A549 (cell line): ENCODE measurements around the gene TCF12. TPM values are rescaled to one million over a fixed set of nuclear protein-coding genes. Genes with fewer than 3 reads are reported as not detected.

Source experiments
- ATAC-seq, 2 experiments: fragments of 200-7000 bp in 1 of 2; fragments of >200 bp in 1 of 2; cut with Nextera tagmentation in 1 of 2; cut with Tn5 transposase in 1 of 2; 3 replicates each; pipeline versions ENCODE4 v1.8.0 to v1.9.1; 2018 to 2020; ENCODE audit warnings: mild to moderate bottlenecking in 1 of 2, moderate library complexity in 1 of 2
- CTCF ChIA-PET: fragments of 300-600 bp; sonication (Branson Sonifier 250); formaldehyde crosslinking; extraction: SDS; loops from one replicate; lab custom pipeline; 2021; ENCODE audit warnings: antibody characterized with exemption, inconsistent platforms; lab: Yijun Ruan, JAX
- POLR2A ChIA-PET: fragments of 350-600 bp; formaldehyde crosslinking; extraction: SDS; loops from one replicate; lab custom pipeline; 2021; ENCODE audit warnings: antibody characterized with exemption, inconsistent platforms; lab: Yijun Ruan, JAX
- DNase-seq, 2 experiments: peaks; one replicate each; pipeline versions ENCODE4 v3.0.0 to v3.0.0-alpha.2; 2011 to 2016; ENCODE audit warnings: low read depth in 1 of 2, low spot score in 1 of 2
- FAIRE-seq: peaks from 2 replicates; lab custom pipeline; 2011; peaks lifted over from hg19 to GRCh38; lab: Jason Lieb, UNC
- H3K27ac ChIP-seq, 2 experiments: fragments of >200 bp; sonication (Bioruptor Twin); formaldehyde crosslinking; 3 replicates each; pipeline ENCODE4 v1.5.1; 2016 to 2017
- H3K4me1 ChIP-seq: fragments of >200 bp; sonication (Bioruptor Twin); formaldehyde crosslinking; 3 replicates; pipeline ENCODE4 v1.6.1; 2016
- H3K4me2 ChIP-seq: fragments of >200 bp; sonication (Bioruptor Twin); formaldehyde crosslinking; 3 replicates; pipeline ENCODE4 v1.6.1; 2016
- H3K4me3 ChIP-seq: fragments of >200 bp; sonication (Bioruptor Twin); formaldehyde crosslinking; 3 replicates; pipeline ENCODE4 v1.5.1; 2016
- H3K9me3 ChIP-seq: fragments of >200 bp; sonication (Bioruptor Twin); formaldehyde crosslinking; 3 replicates; pipeline ENCODE4 v1.6.1; 2016
- CBX8 ChIP-seq: fragments of 200-600 bp; sonication (generic); IDR thresholded peaks from 2 replicates; pipeline ENCODE4 v1.6.1; 2016
- CEBPB ChIP-seq, 2 experiments: fragments of >200 bp in 1 of 2; sonication (Bioruptor Twin) in 1 of 2; formaldehyde crosslinking in 1 of 2; IDR thresholded peaks; 2 replicates each; pipeline ENCODE4 v1.6.1; 2012 to 2016
- EHF ChIP-seq: fragments of 250-450 bp; sonication (Bioruptor Pico); IDR thresholded peaks from 2 replicates; pipeline ENCODE4 v1.5.0; 2020; ENCODE audit warnings: mild to moderate bottlenecking
- EHMT2 ChIP-seq: fragments of 200-600 bp; sonication (generic); IDR thresholded peaks from 2 replicates; pipeline ENCODE4 v1.6.1; 2016; ENCODE audit warnings: antibody characterized with exemption, low read depth, mild to moderate bottlenecking, moderate library complexity
- EP300 ChIP-seq, 2 experiments: fragments of >200 bp; sonication (Bioruptor Twin); formaldehyde crosslinking; IDR thresholded peaks; 2 replicates in 1 of 2; 3 replicates in 1 of 2; pipeline ENCODE4 v1.6.1; 2016 to 2017
- FOSB ChIP-seq: fragments of 250-450 bp; sonication (Bioruptor Pico); IDR thresholded peaks from 2 replicates; pipeline ENCODE4 v1.5.0; 2020; ENCODE audit warnings: mild to moderate bottlenecking, moderate library complexity
- FOSL2 ChIP-seq, 2 experiments: fragments of 450-650 bp in 1 of 2; fragments of >200 bp in 1 of 2; sonication (Bioruptor Twin) in 1 of 2; formaldehyde crosslinking; IDR thresholded peaks; 2 replicates each; pipeline versions ENCODE4 v1.5.0 to v1.6.1; 2016 to 2020; ENCODE audit warnings: mild to moderate bottlenecking in 1 of 2, moderate library complexity in 1 of 2
- HDAC2 ChIP-seq: fragments of 200-600 bp; sonication (generic); IDR thresholded peaks from 2 replicates; pipeline ENCODE4 v1.6.1; 2016
- HEYL ChIP-seq: fragments of 250-450 bp; sonication (Bioruptor Pico); IDR thresholded peaks from 2 replicates; pipeline ENCODE4 v1.8.0; 2021; ENCODE audit warnings: mild to moderate bottlenecking, moderate library complexity
- MAZ ChIP-seq: fragments of 150-350 bp; IDR thresholded peaks from 2 replicates; pipeline ENCODE4 v1.6.1; 2014; ENCODE audit warnings: antibody characterized with exemption, low read depth, low read length, borderline replicate concordance
- NFE2L2 ChIP-seq: fragments of 150-350 bp; conservative IDR thresholded peaks from 2 replicates; pipeline ENCODE4 v1.6.1; 2014; ENCODE audit warnings: low read length
- NPAS2 ChIP-seq: fragments of 250-450 bp; sonication (Bioruptor Pico); IDR thresholded peaks from 2 replicates; pipeline ENCODE4 v1.8.0; 2022; ENCODE audit warnings: mild to moderate bottlenecking, moderate library complexity, borderline replicate concordance
- NR3C1 ChIP-seq: fragments of >200 bp; sonication (Bioruptor Twin); formaldehyde crosslinking; IDR thresholded peaks from 3 replicates; pipeline ENCODE4 v1.6.1; 2017
- PHF8 ChIP-seq: fragments of 200-600 bp; sonication (generic); IDR thresholded peaks from 2 replicates; pipeline ENCODE4 v1.6.1; 2016; ENCODE audit warnings: low read depth, mild to moderate bottlenecking, antibody characterized with exemption, moderate library complexity, borderline replicate concordance
- POLR2A ChIP-seq: IDR thresholded peaks from 2 replicates; pipeline ENCODE4 v1.6.1; 2012; ENCODE audit warnings: mild to moderate bottlenecking, low read length
- POLR2AphosphoS2 ChIP-seq: conservative IDR thresholded peaks from 2 replicates; pipeline ENCODE4 v1.6.1; 2012; ENCODE audit warnings: low read length, improper control_type of control experiment, inconsistent platforms
- RAD21 ChIP-seq, 2 experiments: fragments of >200 bp in 1 of 2; sonication (Bioruptor Twin) in 1 of 2; formaldehyde crosslinking in 1 of 2; IDR thresholded peaks in 1 of 2; conservative IDR thresholded peaks in 1 of 2; 2 replicates in 1 of 2; 3 replicates in 1 of 2; pipeline ENCODE4 v1.6.1; 2012 to 2018; ENCODE audit warnings: inconsistent platforms in 1 of 2
- RNF2 ChIP-seq: fragments of 200-600 bp; sonication (generic); IDR thresholded peaks from 2 replicates; pipeline ENCODE4 v1.6.1; 2016; ENCODE audit warnings: low read depth, mild to moderate bottlenecking, antibody characterized with exemption, moderate library complexity, borderline replicate concordance
- SMC3 ChIP-seq: fragments of >200 bp; sonication (Bioruptor Twin); formaldehyde crosslinking; IDR thresholded peaks from 3 replicates; pipeline ENCODE4 v1.6.1; 2018; ENCODE audit warnings: inconsistent platforms
- TFCP2L1 ChIP-seq: fragments of 250-450 bp; sonication (Bioruptor Pico); IDR thresholded peaks from 2 replicates; pipeline ENCODE4 v1.5.0; 2021; ENCODE audit warnings: mild to moderate bottlenecking
- ZC3H11A ChIP-seq: fragments of 450-650 bp; IDR thresholded peaks from 2 replicates; pipeline ENCODE4 v1.6.1; 2014; ENCODE audit warnings: antibody characterized with exemption, mild to moderate bottlenecking
- WGBS: methylation state at CpG from one replicate; pipeline ENCODE4 v1.1.6; 2017; ENCODE audit errors: missing lambda C conversion rate; 5-methylcytosine and 5-hydroxymethylcytosine counted together
- polyA plus RNA-seq, 4 experiments: library from polyadenylated mRNA; depleted of rRNA in 3 of 4; stranded (reverse); fragments of >200 nt; fragmentation: RNase III in 1 of 4; extraction: RNeasy Plus Mini Kit Qiagen cat#74134 plus additional on column Dnase treatment in 1 of 4; gene quantifications; 2 replicates in 3 of 4; 3 replicates in 1 of 4; pipeline ENCODE4 v1.2.3, GENCODE V29; 2011 to 2017
- TF ChIP-seq, protein P1 (sequence below): fragments of >200 bp; sonication (Bioruptor Twin); formaldehyde crosslinking; IDR thresholded peaks from 3 replicates; pipeline ENCODE4 v1.6.1; 2016
- TF ChIP-seq, protein P2 (sequence below): fragments of 250-450 bp; sonication (Bioruptor Pico); IDR thresholded peaks from 2 replicates; pipeline ENCODE4 v1.5.0; 2021; ENCODE audit warnings: mild to moderate bottlenecking, moderate library complexity, borderline replicate concordance
- TF ChIP-seq, protein P3 (sequence below): fragments of >200 bp; sonication (Bioruptor Twin); formaldehyde crosslinking; IDR thresholded peaks from 3 replicates; pipeline ENCODE4 v1.5.1; 2016

Gene TCF12
- polyA plus RNA-seq, 2 of the 4 experiments (the other 2 are of a cell fraction) = 36.3 to 121 TPM

DNA sequence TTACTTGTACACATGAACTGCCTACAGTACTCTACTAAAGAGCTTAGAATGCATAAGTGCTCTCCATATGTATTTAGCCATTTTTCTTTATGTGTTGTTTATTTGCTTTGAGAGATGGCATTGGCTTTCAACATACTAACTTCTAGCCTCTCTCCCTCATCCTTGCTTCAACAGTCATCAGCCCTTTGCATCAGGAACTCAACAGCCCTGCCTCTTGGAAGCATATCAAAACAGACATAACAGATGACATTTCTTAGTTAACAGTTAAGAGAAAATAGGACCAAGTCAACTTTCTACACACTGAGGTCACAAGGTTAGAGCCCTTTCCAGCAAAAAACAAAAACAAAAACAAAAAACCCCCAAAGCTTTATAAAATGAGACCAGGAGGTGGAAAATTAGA, 145.6 kb downstream of the TCF12 start:
- ChIA-PET CTCF (interaction anchor here (0.7 to 2.0 kb wide), 3 partner anchors 74 to 106 kb away, joined by 3 to 7 read pairs (median 4); no protein-coding TSS in a partner anchor), POLR2A (interaction anchor here (0.7 kb wide), 1 partner anchor 146 kb away, joined by 4 read pairs; no protein-coding TSS in a partner anchor)
- Histone ChIP-seq H3K4me2 (no peak overlapping the region), H3K4me3 (no peak overlapping the region), H3K27ac (no peak overlapping the region), H3K4me1 (peaks cover 33% of the 10 kb centered on the region), H3K9me3 (no peaks in the 10 kb centered on the region)
- DNase-seq (no peak), ATAC-seq (no peak), FAIRE-seq (no peak)
- TF ChIP-seq EHMT2 (no peak), FOSL2 (IDR thresholded peaks at IDR 0.05) (no peak), FOSL2 (CRISPR knock-in tag; IDR thresholded peaks at IDR 0.05) (no peak), NPAS2 (no peak), SMC3 (no peak)

DNA sequence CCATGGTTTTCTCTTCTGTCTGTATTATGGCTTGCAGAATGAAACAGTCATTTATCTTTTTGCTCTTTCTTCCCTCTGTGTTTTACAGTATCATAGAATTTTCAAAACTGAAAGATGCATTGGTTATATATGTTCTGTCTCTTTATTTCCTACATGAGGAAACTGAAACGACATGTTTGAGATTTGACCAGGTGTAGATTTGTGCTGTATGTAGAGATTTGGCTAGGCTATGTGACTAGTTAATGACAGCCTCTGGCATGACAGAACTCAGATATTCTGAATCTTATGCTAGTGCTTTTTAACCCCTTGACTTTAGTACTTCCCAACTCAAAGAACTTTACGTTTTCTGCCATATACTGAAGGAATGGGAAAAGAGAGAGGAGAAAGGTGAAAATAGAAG, 151.0 kb downstream of the TCF12 start:
- FAIRE-seq (peak; percentile 80), ATAC-seq (no peak), DNase-seq (no peak)
- H3K4me3 ChIP-seq = no peak overlapping the region
- H3K27ac ChIP-seq = no peak overlapping the region
- H3K4me1 ChIP-seq = peaks cover 25% of the 10 kb centered on the region; the same call in 2 of the 3 replicates
- WGBS = 76% methylated on average over 2 of the region's 2 CpGs
- TF ChIP-seq CEBPB (IDR thresholded peaks at IDR 0.05) (no peak), MAZ (no peak)
- no peaks in the 10 kb centered on the region for H3K9me3 ChIP-seq
- H3K4me2 ChIP-seq = no peak overlapping the region
- POLR2A ChIA-PET = interaction anchor here (0.9 kb wide), 1 partner anchor 8 kb away, joined by 3 read pairs; no protein-coding TSS in a partner anchor
- CTCF ChIA-PET = interaction anchor here (0.6 to 1.2 kb wide), 3 partner anchors 13 to 247 kb away, joined by 3 to 5 read pairs (median 3); no protein-coding TSS in a partner anchor

DNA sequence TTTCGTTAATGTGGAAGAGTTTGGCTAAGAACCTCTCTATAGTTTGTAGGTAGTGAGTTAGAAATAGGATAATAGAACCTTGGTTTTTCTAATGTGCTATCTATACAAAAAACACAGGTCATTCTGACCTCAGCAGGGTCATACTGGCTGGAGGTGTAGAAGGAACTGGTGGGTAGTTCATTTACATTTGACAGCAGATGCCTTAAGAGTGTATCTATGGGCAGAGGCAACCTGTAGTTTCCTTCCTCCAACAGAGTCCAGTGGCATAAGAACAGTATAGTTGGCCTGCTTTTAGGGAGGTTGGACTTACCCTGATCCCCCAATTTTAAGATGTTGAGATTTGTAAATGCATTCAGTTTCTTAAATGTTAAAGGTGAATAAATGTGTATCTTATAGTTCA, 152.2 kb downstream of the TCF12 start:
- no peaks in the 10 kb centered on the region for H3K9me3 ChIP-seq
- peaks cover 25% of the 10 kb centered on the region; the same call in 2 of the 3 replicates for H3K4me1 ChIP-seq
- ATAC-seq (no peak), FAIRE-seq (no peak), DNase-seq (no peak)
- no peak for TF ChIP-seq PHF8
- TF ChIP-seq FOSB = no peak
- no peak for TF ChIP-seq RNF2
- no peak for TF ChIP-seq FOSL2 (IDR thresholded peaks at IDR 0.05)
- no peak for TF ChIP-seq FOSL2 (CRISPR knock-in tag; IDR thresholded peaks at IDR 0.05)
- TF ChIP-seq CBX8 = no peak
- TF ChIP-seq, protein P1, sequence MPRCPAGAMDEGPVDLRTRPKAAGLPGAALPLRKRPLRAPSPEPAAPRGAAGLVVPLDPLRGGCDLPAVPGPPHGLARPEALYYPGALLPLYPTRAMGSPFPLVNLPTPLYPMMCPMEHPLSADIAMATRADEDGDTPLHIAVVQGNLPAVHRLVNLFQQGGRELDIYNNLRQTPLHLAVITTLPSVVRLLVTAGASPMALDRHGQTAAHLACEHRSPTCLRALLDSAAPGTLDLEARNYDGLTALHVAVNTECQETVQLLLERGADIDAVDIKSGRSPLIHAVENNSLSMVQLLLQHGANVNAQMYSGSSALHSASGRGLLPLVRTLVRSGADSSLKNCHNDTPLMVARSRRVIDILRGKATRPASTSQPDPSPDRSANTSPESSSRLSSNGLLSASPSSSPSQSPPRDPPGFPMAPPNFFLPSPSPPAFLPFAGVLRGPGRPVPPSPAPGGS = no peak
- TF ChIP-seq HDAC2 = no peak
- TF ChIP-seq HEYL (CRISPR knock-in tag) = no peak
- TF ChIP-seq NR3C1 = no peak
- TF ChIP-seq RAD21 (conservative IDR thresholded peaks at IDR 0.05 in 1 of 2, IDR thresholded peaks at IDR 0.05 in 1 of 2) = no peak
- TF ChIP-seq TFCP2L1 (CRISPR knock-in tag) = no peak
- TF ChIP-seq ZC3H11A = no peak
- TF ChIP-seq, protein P2, sequence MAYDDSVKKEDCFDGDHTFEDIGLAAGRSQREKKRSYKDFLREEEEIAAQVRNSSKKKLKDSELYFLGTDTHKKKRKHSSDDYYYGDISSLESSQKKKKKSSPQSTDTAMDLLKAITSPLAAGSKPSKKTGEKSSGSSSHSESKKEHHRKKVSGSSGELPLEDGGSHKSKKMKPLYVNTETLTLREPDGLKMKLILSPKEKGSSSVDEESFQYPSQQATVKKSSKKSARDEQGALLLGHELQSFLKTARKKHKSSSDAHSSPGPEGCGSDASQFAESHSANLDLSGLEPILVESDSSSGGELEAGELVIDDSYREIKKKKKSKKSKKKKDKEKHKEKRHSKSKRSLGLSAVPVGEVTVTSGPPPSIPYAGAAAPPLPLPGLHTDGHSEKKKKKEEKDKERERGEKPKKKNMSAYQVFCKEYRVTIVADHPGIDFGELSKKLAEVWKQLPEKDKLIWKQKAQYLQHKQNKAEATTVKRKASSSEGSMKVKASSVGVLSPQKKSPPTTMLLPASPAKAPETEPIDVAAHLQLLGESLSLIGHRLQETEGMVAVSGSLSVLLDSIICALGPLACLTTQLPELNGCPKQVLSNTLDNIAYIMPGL = no peak
- no peak for TF ChIP-seq EHF (CRISPR knock-in tag)
- TF ChIP-seq NFE2L2 = no peak
- TF ChIP-seq, protein P3, sequence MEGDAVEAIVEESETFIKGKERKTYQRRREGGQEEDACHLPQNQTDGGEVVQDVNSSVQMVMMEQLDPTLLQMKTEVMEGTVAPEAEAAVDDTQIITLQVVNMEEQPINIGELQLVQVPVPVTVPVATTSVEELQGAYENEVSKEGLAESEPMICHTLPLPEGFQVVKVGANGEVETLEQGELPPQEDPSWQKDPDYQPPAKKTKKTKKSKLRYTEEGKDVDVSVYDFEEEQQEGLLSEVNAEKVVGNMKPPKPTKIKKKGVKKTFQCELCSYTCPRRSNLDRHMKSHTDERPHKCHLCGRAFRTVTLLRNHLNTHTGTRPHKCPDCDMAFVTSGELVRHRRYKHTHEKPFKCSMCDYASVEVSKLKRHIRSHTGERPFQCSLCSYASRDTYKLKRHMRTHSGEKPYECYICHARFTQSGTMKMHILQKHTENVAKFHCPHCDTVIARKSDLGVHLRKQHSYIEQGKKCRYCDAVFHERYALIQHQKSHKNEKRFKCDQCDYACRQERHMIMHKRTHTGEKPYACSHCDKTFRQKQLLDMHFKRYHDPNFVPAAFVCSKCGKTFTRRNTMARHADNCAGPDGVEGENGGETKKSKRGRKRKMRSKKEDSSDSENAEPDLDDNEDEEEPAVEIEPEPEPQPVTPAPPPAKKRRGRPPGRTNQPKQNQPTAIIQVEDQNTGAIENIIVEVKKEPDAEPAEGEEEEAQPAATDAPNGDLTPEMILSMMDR = no peak
- no peak for TF ChIP-seq POLR2AphosphoS2
- TF ChIP-seq EP300 (IDR thresholded peaks at IDR 0.05) = no peak
- no peak for TF ChIP-seq POLR2A
- no peak overlapping the region for H3K4me3 ChIP-seq
- H3K4me2 ChIP-seq = no peak overlapping the region
- no peak overlapping the region for H3K27ac ChIP-seq
- CTCF ChIA-PET = no interaction called here
- POLR2A ChIA-PET = no interaction called here
- 96% methylated on average over 1 of the region's 1 CpG for WGBS
